Trophoblast cell (in vitro differentiated cells and primary cell): Measurements from ENCODE around the gene ERICH6B.
"Not testable (repeated sequence)": the region's sequence is repeated elsewhere in the genome, so short reads cannot be mapped to it uniquely, and the experiment has no call there.

Experiments used
- DNase-seq, 2 donors: peaks; one replicate each; pipeline ENCODE4 v3.0.0-alpha.2; 2016
- H2AFZ ChIP-seq: 2 replicates; pipeline ENCODE4 v1.6.1; 2013; ENCODE audit warnings: low read length, moderate library complexity, mild to moderate bottlenecking; ENCODE audit not compliant: insufficient read depth, poor library complexity
- H2AK5ac ChIP-seq: 2 replicates; pipeline ENCODE4 v1.6.1; 2013; ENCODE audit warnings: mild to moderate bottlenecking, low read length
- H2BK120ac ChIP-seq: 2 replicates; pipeline ENCODE4 v1.6.1; 2013; ENCODE audit warnings: low read length, mild to moderate bottlenecking, moderate library complexity; ENCODE audit not compliant: insufficient read depth, poor library complexity
- H2BK12ac ChIP-seq: 2 replicates; pipeline ENCODE4 v1.6.1; 2013; ENCODE audit warnings: mild to moderate bottlenecking, low read length, moderate library complexity
- H2BK5ac ChIP-seq: 2 replicates; pipeline ENCODE4 v1.6.1; 2013; ENCODE audit warnings: low read length, low read depth, moderate library complexity, mild to moderate bottlenecking; ENCODE audit not compliant: poor library complexity
- H3K14ac ChIP-seq: 2 replicates; pipeline ENCODE4 v1.6.1; 2013; ENCODE audit warnings: mild to moderate bottlenecking, low read length
- H3K18ac ChIP-seq: 2 replicates; pipeline ENCODE4 v1.6.1; 2013; ENCODE audit warnings: mild to moderate bottlenecking, low read length
- H3K23ac ChIP-seq: 2 replicates; pipeline ENCODE4 v1.6.1; 2013; ENCODE audit warnings: low read length
- H3K27ac ChIP-seq: 2 replicates; pipeline ENCODE4 v1.5.1; 2013; ENCODE audit warnings: low read depth, mild to moderate bottlenecking, inconsistent platforms, low read length, moderate library complexity
- H3K27me3 ChIP-seq: 2 replicates; pipeline ENCODE4 v1.6.1; 2013; ENCODE audit warnings: inconsistent platforms, mild to moderate bottlenecking, low read length, moderate library complexity; ENCODE audit not compliant: insufficient read depth
- H3K36me3 ChIP-seq, 2 experiments: 1 replicate in 1 of 2; 2 replicates in 1 of 2; pipeline ENCODE4 v1.6.1; 2013; ENCODE audit warnings: low read length in 2 of 2, mild to moderate bottlenecking in 2 of 2, moderate library complexity in 1 of 2; ENCODE audit not compliant: insufficient read depth in 2 of 2, control insufficient read depth in 1 of 2
- H3K4ac ChIP-seq: 2 replicates; pipeline ENCODE4 v1.6.1; 2013; ENCODE audit warnings: low read depth, mild to moderate bottlenecking, low read length, moderate library complexity
- H3K4me1 ChIP-seq, 2 experiments: 1 replicate in 1 of 2; 2 replicates in 1 of 2; pipeline ENCODE4 v1.6.1; 2013; ENCODE audit warnings: low read length in 2 of 2, mild to moderate bottlenecking in 2 of 2, moderate library complexity in 1 of 2; ENCODE audit not compliant: insufficient read depth in 2 of 2, control insufficient read depth in 1 of 2
- H3K4me2 ChIP-seq: 2 replicates; pipeline ENCODE4 v1.6.1; 2013; ENCODE audit warnings: inconsistent platforms, mild to moderate bottlenecking, low read length, moderate library complexity
- H3K4me3 ChIP-seq: 2 replicates; pipeline ENCODE4 v1.5.1; 2013; ENCODE audit warnings: mild to moderate bottlenecking, low read depth, low read length, inconsistent platforms
- H3K79me1 ChIP-seq: one replicate; pipeline ENCODE4 v1.6.1; 2013; ENCODE audit warnings: low read length
- H3K79me2 ChIP-seq: 2 replicates; pipeline ENCODE4 v1.6.1; 2013; ENCODE audit warnings: low read length, mild to moderate bottlenecking; ENCODE audit not compliant: control insufficient read depth, insufficient read depth, poor library complexity
- H3K9ac ChIP-seq: 2 replicates; pipeline ENCODE4 v1.6.1; 2013; ENCODE audit warnings: mild to moderate bottlenecking, low read length
- H3K9me3 ChIP-seq: 2 replicates; pipeline ENCODE4 v1.6.1; 2013; ENCODE audit warnings: low read depth, mild to moderate bottlenecking, control low read depth, inconsistent platforms, low read length; ENCODE audit not compliant: insufficient read depth
- H4K12ac ChIP-seq: 2 replicates; pipeline ENCODE4 v1.6.1; 2013; ENCODE audit warnings: low read depth, mild to moderate bottlenecking, low read length, moderate library complexity
- H4K8ac ChIP-seq: 2 replicates; pipeline ENCODE4 v1.6.1; 2013; ENCODE audit warnings: low read depth, mild to moderate bottlenecking, low read length, moderate library complexity
- H4K91ac ChIP-seq: one replicate; pipeline ENCODE4 v1.6.1; 2013; ENCODE audit warnings: low read depth, mild to moderate bottlenecking, low read length, moderate library complexity
- whole genome bisulfite sequencing: extraction: QIAGEN DNeasy Blood & Tissue Kit; methylation state at CpG from one replicate; pipeline ENCODE4 v1.1.7; 2013; ENCODE audit warnings: missing lambda C conversion rate; ENCODE audit not compliant: insufficient read length, insufficient coverage; ENCODE audit errors: extremely low coverage; 5-methylcytosine and 5-hydroxymethylcytosine counted together

Gene ERICH6B

DNA sequence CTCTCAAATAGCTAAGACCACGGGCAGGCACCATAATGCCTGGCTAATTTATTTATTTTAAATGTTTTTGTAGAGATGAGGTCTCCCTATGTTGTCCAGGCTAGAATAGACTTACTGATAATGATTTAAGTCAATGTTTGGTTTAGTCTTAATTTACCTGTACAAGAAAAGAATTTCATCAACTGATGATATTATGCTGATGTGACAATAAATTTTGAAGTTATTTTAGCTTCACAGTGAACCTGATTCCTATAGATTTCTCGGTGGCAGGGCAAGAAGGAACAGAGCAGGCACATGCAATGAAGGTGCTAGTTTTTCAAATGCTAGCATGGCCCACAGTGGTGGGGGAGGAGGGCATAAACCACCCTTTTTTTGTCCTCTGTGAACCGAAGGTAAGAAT is 44.0 kb upstream of the ERICH6B start:
- Histone ChIP-seq H3K9me3 (no peaks in the 10 kb centered on the region), H3K4me2 (no peak overlapping the region), H4K91ac (no peak overlapping the region), H3K4me3 (no peak overlapping the region), H3K4ac (no peak overlapping the region), H3K79me1 (no peaks in the 10 kb centered on the region), H2BK5ac (no peak overlapping the region), H3K4me1 (no peaks in the 10 kb centered on the region), H3K27me3 (no peaks in the 10 kb centered on the region), H3K23ac (no peak overlapping the region), H2BK12ac (no peak overlapping the region), H3K36me3 (no peaks in the 10 kb centered on the region), H2AFZ (no peak overlapping the region), H4K8ac (no peak overlapping the region), H3K14ac (no peak overlapping the region), H3K79me2 (no peaks in the 10 kb centered on the region), H4K12ac (no peak overlapping the region), H3K27ac (no peak overlapping the region), H3K18ac (no peak overlapping the region), H3K9ac (no peak overlapping the region), H2AK5ac (no peak overlapping the region), H2BK120ac (no peak overlapping the region)
- WGBS, result no CpG with 5 or more reads among the region's 3 CpGs
- no peak for DNase-seq

DNA sequence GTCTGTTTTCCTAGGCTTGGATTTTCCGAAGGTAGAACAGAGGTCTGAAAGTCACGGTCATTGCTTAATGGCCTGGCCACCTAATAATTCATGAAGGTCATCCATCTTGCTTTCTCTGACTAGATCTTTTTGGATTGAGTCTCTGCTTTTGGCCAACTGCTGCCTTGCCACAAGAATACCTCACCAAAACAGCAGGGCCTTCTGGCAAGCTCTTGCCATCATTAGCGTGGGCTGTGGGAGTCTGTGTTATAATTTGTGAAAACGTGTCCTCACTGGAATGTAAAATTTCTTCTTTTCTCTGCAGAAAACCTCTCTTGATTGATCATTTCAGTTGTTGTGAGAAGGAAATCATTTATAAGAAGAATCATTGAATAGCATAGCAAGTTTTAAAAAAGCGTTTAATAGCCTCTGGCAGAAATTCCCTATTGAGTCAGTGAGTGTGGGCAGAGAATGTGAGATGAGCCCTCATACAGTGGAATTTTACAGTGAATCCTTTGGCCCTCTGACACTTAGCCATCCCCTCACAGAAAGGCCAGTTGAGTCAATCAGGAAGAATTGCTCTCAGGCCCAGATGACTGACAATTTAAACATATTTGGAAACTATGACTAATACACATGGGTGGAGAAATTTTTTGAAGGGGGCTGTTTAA is 43.2 kb upstream of the ERICH6B start:
- H4K12ac ChIP-seq, result no peak overlapping the region
- H2BK5ac ChIP-seq, result no peak overlapping the region
- no peak overlapping the region for H2AFZ ChIP-seq
- H3K14ac ChIP-seq, result no peak overlapping the region
- H2AK5ac ChIP-seq, result no peak overlapping the region
- H3K36me3 ChIP-seq, result no peaks in the 10 kb centered on the region
- H3K79me2 ChIP-seq, result no peaks in the 10 kb centered on the region
- H4K8ac ChIP-seq, result no peak overlapping the region
- H3K4me3 ChIP-seq, result no peak overlapping the region
- H3K27me3 ChIP-seq, result no peaks in the 10 kb centered on the region
- peak; percentile 49 to 90 for DNase-seq
- H3K4me1 ChIP-seq, result no peaks in the 10 kb centered on the region
- H2BK120ac ChIP-seq, result no peak overlapping the region
- H3K9ac ChIP-seq, result no peak overlapping the region
- H2BK12ac ChIP-seq, result no peak overlapping the region
- no peak overlapping the region for H3K4ac ChIP-seq
- no peak overlapping the region for H3K27ac ChIP-seq
- H3K4me2 ChIP-seq, result no peak overlapping the region
- H3K23ac ChIP-seq, result no peak overlapping the region
- no peaks in the 10 kb centered on the region for H3K79me1 ChIP-seq
- H3K18ac ChIP-seq, result no peak overlapping the region
- no peak overlapping the region for H4K91ac ChIP-seq
- H3K9me3 ChIP-seq, result no peaks in the 10 kb centered on the region
- no CpG with 5 or more reads among the region's 5 CpGs for WGBS

GRCh38 chr13:45654633-45655349 is 39.3 kb upstream of the ERICH6B start:
- H3K4ac ChIP-seq, result no peak overlapping the region
- no peak overlapping the region for H4K8ac ChIP-seq
- no peaks in the 10 kb centered on the region for H3K79me1 ChIP-seq
- no peak overlapping the region for H3K14ac ChIP-seq
- whole genome bisulfite sequencing, result no CpG with 5 or more reads among the region's 5 CpGs
- H3K27me3 ChIP-seq, result no peaks in the 10 kb centered on the region
- no peak overlapping the region for H3K18ac ChIP-seq
- no peaks in the 10 kb centered on the region for H3K9me3 ChIP-seq
- no peak overlapping the region for H3K9ac ChIP-seq
- H3K36me3 ChIP-seq, result no peaks in the 10 kb centered on the region
- no peak overlapping the region for H2AK5ac ChIP-seq
- H3K23ac ChIP-seq, result no peak overlapping the region
- H2AFZ ChIP-seq, result no peak overlapping the region
- DNase-seq, result no peak
- H4K12ac ChIP-seq, result no peak overlapping the region
- no peak overlapping the region for H3K4me2 ChIP-seq
- no peak overlapping the region for H2BK120ac ChIP-seq
- no peaks in the 10 kb centered on the region for H3K4me1 ChIP-seq
- no peaks in the 10 kb centered on the region for H3K79me2 ChIP-seq
- H3K27ac ChIP-seq, result no peak overlapping the region
- H4K91ac ChIP-seq, result no peak overlapping the region
- no peak overlapping the region for H3K4me3 ChIP-seq
- no peak overlapping the region for H2BK5ac ChIP-seq
- no peak overlapping the region for H2BK12ac ChIP-seq

- H3K9ac ChIP-seq, H3K4me1 ChIP-seq, H3K14ac ChIP-seq, H3K4me3 ChIP-seq, H4K91ac ChIP-seq, H4K12ac ChIP-seq, DNase-seq, H3K36me3 ChIP-seq, H3K9me3 ChIP-seq, H3K79me2 ChIP-seq, H2AFZ ChIP-seq, H4K8ac ChIP-seq, H3K79me1 ChIP-seq, H2BK12ac ChIP-seq, H3K18ac ChIP-seq, H2AK5ac ChIP-seq, H3K23ac ChIP-seq, H2BK120ac ChIP-seq, H3K4ac ChIP-seq, H3K27ac ChIP-seq, H3K27me3 ChIP-seq, H2BK5ac ChIP-seq, H3K4me2 ChIP-seq: not testable (repeated sequence)
- WGBS, result no CpG with 5 or more reads among the region's 17 CpGs
These were observed 29.7 kb upstream of the ERICH6B start for GRCh38 chr13:45645263-45645662.
